Duodenal mucosa (tissue), 2 donors: Measurements from ENCODE around the gene SDF2.

Source experiments
- H3K27ac ChIP-seq: one replicate; pipeline ENCODE4 v1.7.0; 2013; ENCODE audit warnings: low read depth, low read length
- H3K27me3 ChIP-seq, 2 donors: one replicate each; pipeline ENCODE4 v1.7.0; 2013; ENCODE audit warnings: low read length in 2 of 2, control low read depth in 1 of 2; ENCODE audit not compliant: insufficient read depth in 2 of 2, control insufficient read depth in 1 of 2
- H3K36me3 ChIP-seq, 2 donors: one replicate each; pipeline ENCODE4 v1.7.0; 2013; ENCODE audit warnings: low read length in 2 of 2, control low read depth in 1 of 2; ENCODE audit not compliant: insufficient read depth in 2 of 2, control insufficient read depth in 1 of 2
- H3K4me1 ChIP-seq, 2 donors: one replicate each; pipeline ENCODE4 v1.7.0; 2013; ENCODE audit warnings: low read length in 2 of 2, control low read depth in 1 of 2; ENCODE audit not compliant: insufficient read depth in 2 of 2, control insufficient read depth in 1 of 2
- H3K4me3 ChIP-seq, 2 donors: one replicate each; pipeline ENCODE4 v1.7.0; 2013; ENCODE audit warnings: low read length in 2 of 2, low read depth in 1 of 2
- H3K9ac ChIP-seq, 2 donors: one replicate each; pipeline ENCODE4 v1.7.0; 2013; ENCODE audit warnings: low read length in 2 of 2, low read depth in 1 of 2
- H3K9me3 ChIP-seq, 2 donors: one replicate each; pipeline ENCODE4 v1.7.0; 2013; ENCODE audit warnings: low read length in 2 of 2, control low read depth in 1 of 2; ENCODE audit not compliant: control insufficient read depth in 1 of 2

The SDF2 gene

GRCh38 chr17:28641579-28641978, 20.1 kb downstream of the SDF2 start:
- Histone ChIP-seq H3K27me3 (no peaks in the 10 kb centered on the region), H3K36me3 (peaks cover 46 to 67% of the 10 kb centered on the region in 2 donors), H3K4me1 (peaks cover 28 to 36% of the 10 kb centered on the region in 2 donors), H3K4me3 (no peak overlapping the region), H3K27ac (no peak overlapping the region), H3K9ac (no peak overlapping the region), H3K9me3 (no peaks in the 10 kb centered on the region)

- H3K9me3 ChIP-seq = no peaks in the 10 kb centered on the region
- H3K36me3 ChIP-seq = peaks cover 85 to 98% of the 10 kb centered on the region in 2 donors
Observed at GRCh38 chr17:28635506-28635905, 26.2 kb downstream of the SDF2 start.

GRCh38 chr17:28634206-28634865, 27.4 kb downstream of the SDF2 start:
- Histone ChIP-seq H3K27me3 (no peaks in the 10 kb centered on the region), H3K27ac (no peak overlapping the region), H3K9me3 (no peaks in the 10 kb centered on the region), H3K9ac (no peak overlapping the region), H3K4me1 (no peaks in the 10 kb centered on the region), H3K36me3 (peaks cover 77 to 94% of the 10 kb centered on the region in 2 donors), H3K4me3 (no peak overlapping the region)

More at GRCh38 chr17:28635506-28635905, 26.2 kb downstream of the SDF2 start:
- no peak overlapping the region for H3K27ac ChIP-seq
- no peaks in the 10 kb centered on the region for H3K27me3 ChIP-seq
- H3K9ac ChIP-seq = no peak overlapping the region
- no peak overlapping the region for H3K4me3 ChIP-seq
- no peaks in the 10 kb centered on the region for H3K4me1 ChIP-seq

- no peak overlapping the region for H3K4me3 ChIP-seq
- no peaks in the 10 kb centered on the region for H3K27me3 ChIP-seq
- H3K4me1 ChIP-seq = no peaks in the 10 kb centered on the region
- H3K9me3 ChIP-seq = no peaks in the 10 kb centered on the region
- H3K27ac ChIP-seq = no peak overlapping the region
- H3K9ac ChIP-seq = no peak overlapping the region
- H3K36me3 ChIP-seq = peaks cover 38 to 65% of the 10 kb centered on the region in 2 donors
Observed at GRCh38 chr17:28626818-28627217, 34.9 kb downstream of the SDF2 start.

GRCh38 chr17:28624148-28624547, 37.6 kb downstream of the SDF2 start:
- Histone ChIP-seq H3K4me1 (no peaks in the 10 kb centered on the region), H3K27ac (no peak overlapping the region), H3K27me3 (no peaks in the 10 kb centered on the region), H3K9me3 (no peaks in the 10 kb centered on the region), H3K36me3 (peaks cover 57 to 71% of the 10 kb centered on the region in 2 donors), H3K9ac (no peak overlapping the region), H3K4me3 (no peak overlapping the region)

GRCh38 chr17:28623696-28624095, 38.0 kb downstream of the SDF2 start:
- no peak overlapping the region for H3K4me3 ChIP-seq
- H3K4me1 ChIP-seq = no peaks in the 10 kb centered on the region
- no peaks in the 10 kb centered on the region for H3K9me3 ChIP-seq
- H3K27me3 ChIP-seq = no peaks in the 10 kb centered on the region
- no peak overlapping the region for H3K9ac ChIP-seq
- H3K36me3 ChIP-seq = peaks cover 62 to 76% of the 10 kb centered on the region in 2 donors
- no peak overlapping the region for H3K27ac ChIP-seq

- H3K27me3 ChIP-seq = no peaks in the 10 kb centered on the region
- H3K9ac ChIP-seq = no peak overlapping the region
- H3K27ac ChIP-seq = no peak overlapping the region
- H3K9me3 ChIP-seq = no peaks in the 10 kb centered on the region
- no peaks in the 10 kb centered on the region for H3K4me1 ChIP-seq
- no peak overlapping the region for H3K4me3 ChIP-seq
- H3K36me3 ChIP-seq = peaks cover 62 to 79% of the 10 kb centered on the region in 2 donors
Observed at GRCh38 chr17:28622186-28622585, 39.5 kb downstream of the SDF2 start.

- Histone ChIP-seq H3K4me3 (no peak overlapping the region), H3K9ac (no peak overlapping the region), H3K36me3 (peaks cover 83 to 98% of the 10 kb centered on the region in 2 donors), H3K27ac (no peak overlapping the region), H3K27me3 (no peaks in the 10 kb centered on the region), H3K4me1 (no peaks in the 10 kb centered on the region), H3K9me3 (no peaks in the 10 kb centered on the region)
Observed at GRCh38 chr17:28620010-28620409, 41.7 kb downstream of the SDF2 start.

GRCh38 chr17:28618464-28618863, 43.2 kb downstream of the SDF2 start:
- Histone ChIP-seq H3K9me3 (no peaks in the 10 kb centered on the region), H3K27me3 (no peaks in the 10 kb centered on the region), H3K4me1 (peaks cover 0 to 4% of the 10 kb centered on the region in 2 donors), H3K9ac (no peak overlapping the region), H3K27ac (no peak overlapping the region), H3K4me3 (no peak overlapping the region), H3K36me3 (peaks cover 81 to 97% of the 10 kb centered on the region in 2 donors)

GRCh38 chr17:28616281-28616680, 45.4 kb downstream of the SDF2 start:
- peaks cover 7 to 15% of the 10 kb centered on the region in 2 donors for H3K4me1 ChIP-seq
- no peaks in the 10 kb centered on the region for H3K27me3 ChIP-seq
- peaks cover 71 to 83% of the 10 kb centered on the region in 2 donors for H3K36me3 ChIP-seq
- H3K27ac ChIP-seq = no peak overlapping the region
- no peak overlapping the region for H3K9ac ChIP-seq
- no peak overlapping the region for H3K4me3 ChIP-seq
- no peaks in the 10 kb centered on the region for H3K9me3 ChIP-seq
